HCT116 (cell line): ENCODE results near the gene FAM171A2. TPM values are rescaled to one million over a fixed set of nuclear protein-coding genes. Genes with fewer than 3 reads are reported as not detected.

Source experiments
- ATAC-seq: fragments of 200-7000 bp; cut with Tn5 transposase; 2 replicates; pipeline ENCODE4 v1.9.1; 2020; ENCODE audit warnings: mild to moderate bottlenecking, moderate library complexity
- BruUV-seq: library from RNA; stranded (reverse); fragments of 400-500 nt; replicated peaks from 2 replicates; lab custom pipeline; 2021; lab: Mats Ljungman, UMichigan
- CTCF ChIA-PET: fragments of 300-600 bp; sonication (Branson Sonifier 250); formaldehyde crosslinking; loops from one replicate; lab custom pipeline; 2021; ENCODE audit warnings: antibody characterized with exemption; lab: Charles Lee
- POLR2A ChIA-PET: fragments of 300-600, 350-600 bp; sonication (Branson Sonifier 250); formaldehyde crosslinking; loops from one replicate; lab custom pipeline; 2021; ENCODE audit warnings: antibody characterized with exemption; lab: Charles Lee
- RAD21 ChIA-PET, 2 experiments: fragments of 300-600 bp; sonication (Branson Sonifier 250); formaldehyde crosslinking; loops; one replicate each; lab custom pipeline; 2023; ENCODE audit warnings: low total read pairs in 2 of 2; ENCODE audit not compliant: uncharacterized antibody in 2 of 2, unreplicated experiment in 2 of 2, low non-redundant PET in 1 of 2; lab: Charles Lee
- DNase-seq: peaks from one replicate; pipeline ENCODE4 v3.0.0-alpha.2; 2010; ENCODE audit warnings: low read depth, low spot score
- H2AFZ ChIP-seq: fragments of 200-600 bp; shearing (Covaris generic), sonication (generic); 2 replicates; pipeline ENCODE4 v1.6.1; 2017; ENCODE audit warnings: low read depth, mixed run types, mixed read lengths, antibody characterized with exemption, low read length; ENCODE audit not compliant: poor library complexity, severe bottlenecking
- H3K27ac ChIP-seq: 2 replicates; pipeline ENCODE4 v1.5.1; 2012; ENCODE audit warnings: low read depth, low read length
- H3K27me3 ChIP-seq: fragments of 200-600 bp; sonication (generic); 2 replicates; pipeline ENCODE4 v1.6.1; 2016; ENCODE audit warnings: mixed run types, low read length, mixed read lengths; ENCODE audit not compliant: insufficient read depth
- H3K36me3 ChIP-seq, 2 experiments: fragments of 200-500 bp in 1 of 2; fragments of 200-600 bp in 1 of 2; sonication (Bioruptor generic) in 1 of 2; sonication (generic) in 1 of 2; 2 replicates each; pipeline versions ENCODE4 v1.5.1 to v1.6.1; 2014 to 2016; ENCODE audit warnings: low read length in 2 of 2, inconsistent platforms in 1 of 2, mixed read lengths in 1 of 2, mixed run types in 1 of 2; ENCODE audit not compliant: insufficient read depth in 2 of 2, control insufficient read depth in 1 of 2
- H3K4me1 ChIP-seq, 2 experiments: fragments of 200-600 bp in 1 of 2; sonication (generic) in 1 of 2; 2 replicates each; pipeline versions ENCODE4 v1.5.1 to v1.6.1; 2012 to 2017; ENCODE audit warnings: low read length in 2 of 2, inconsistent platforms in 1 of 2, mild to moderate bottlenecking in 1 of 2, mixed read lengths in 1 of 2, mixed run types in 1 of 2, moderate library complexity in 1 of 2; ENCODE audit not compliant: insufficient read depth in 2 of 2, control insufficient read depth in 1 of 2
- H3K4me2 ChIP-seq: fragments of 200-600 bp; sonication (generic); 2 replicates; pipeline ENCODE4 v1.6.1; 2017; ENCODE audit warnings: mixed run types, low read length, mixed read lengths
- H3K4me3 ChIP-seq, 2 experiments: fragments of 200-600 bp in 1 of 2; sonication (generic) in 1 of 2; replicated peaks in 1 of 2; 2 replicates each; pipeline ENCODE4 v1.5.1; 2011 to 2016; ENCODE audit warnings: low read length in 2 of 2, control low read depth in 1 of 2, low read depth in 1 of 2, mild to moderate bottlenecking in 1 of 2, mixed read lengths in 1 of 2, mixed run types in 1 of 2
- H3K79me2 ChIP-seq: fragments of 200-600 bp; sonication (generic); 2 replicates; pipeline ENCODE4 v1.6.1; 2017; ENCODE audit warnings: mild to moderate bottlenecking, mixed run types, low read length, moderate library complexity, mixed read lengths; ENCODE audit not compliant: insufficient read depth
- H3K9ac ChIP-seq: fragments of 200-600 bp; sonication (generic); 2 replicates; pipeline ENCODE4 v1.6.1; 2016; ENCODE audit warnings: low read length, mixed read lengths
- H3K9me2 ChIP-seq: fragments of 200-600 bp; sonication (generic), shearing (Covaris generic); 2 replicates; pipeline ENCODE4 v1.6.1; 2017; ENCODE audit warnings: mixed run types, mild to moderate bottlenecking, moderate library complexity; ENCODE audit not compliant: insufficient read depth
- H3K9me3 ChIP-seq, 2 experiments: fragments of 200-500 bp in 1 of 2; fragments of 200-600 bp in 1 of 2; sonication (Bioruptor generic) in 1 of 2; sonication (generic) in 1 of 2; 2 replicates each; pipeline ENCODE4 v1.6.1; 2014 to 2017; ENCODE audit warnings: low read length in 2 of 2, mixed read lengths in 2 of 2, inconsistent platforms in 1 of 2, low read depth in 1 of 2, mild to moderate bottlenecking in 1 of 2, mixed run types in 1 of 2, moderate library complexity in 1 of 2; ENCODE audit not compliant: control insufficient read depth in 1 of 2, insufficient read depth in 1 of 2
- H4K20me1 ChIP-seq: fragments of 200-600 bp; sonication (generic), shearing (Covaris generic); 2 replicates; pipeline ENCODE4 v1.6.1; 2017; ENCODE audit warnings: mixed run types, mild to moderate bottlenecking, moderate library complexity; ENCODE audit not compliant: insufficient read depth
- CBX3 ChIP-seq: IDR thresholded peaks from 2 replicates; pipeline ENCODE4 v1.6.1; 2012; ENCODE audit warnings: low read depth
- EGR1 ChIP-seq: IDR thresholded peaks from 2 replicates; pipeline ENCODE4 v1.6.1; 2012; ENCODE audit warnings: low read depth
- EZH2 ChIP-seq: fragments of 200-600 bp; sonication (generic); IDR thresholded peaks from 2 replicates; pipeline ENCODE4 v1.6.1; 2017; ENCODE audit warnings: antibody characterized with exemption, mixed run types
- FOSL1 ChIP-seq: IDR thresholded peaks from 2 replicates; pipeline ENCODE4 v1.6.1; 2012; ENCODE audit warnings: low read depth
- MAX ChIP-seq: IDR thresholded peaks from 2 replicates; pipeline ENCODE4 v1.6.1; 2012
- POLR2A ChIP-seq: IDR thresholded peaks from 2 replicates; pipeline ENCODE4 v1.7.0; 2011; ENCODE audit warnings: borderline replicate concordance; ENCODE audit not compliant: insufficient read depth, insufficient read length; ENCODE audit errors: extremely low read depth
- POLR2AphosphoS5 ChIP-seq: IDR thresholded peaks from 2 replicates; pipeline ENCODE4 v1.6.1; 2011; ENCODE audit warnings: mild to moderate bottlenecking, low read depth, low read length, moderate library complexity
- RAD21 ChIP-seq: IDR thresholded peaks from 2 replicates; pipeline ENCODE4 v1.6.1; 2012; ENCODE audit warnings: low read depth, mild to moderate bottlenecking
- REST ChIP-seq: IDR thresholded peaks from 2 replicates; pipeline ENCODE4 v1.6.1; 2012; ENCODE audit warnings: low read depth
- SIN3A ChIP-seq: IDR thresholded peaks from 2 replicates; pipeline ENCODE4 v1.6.1; 2012; ENCODE audit warnings: low read depth
- SP1 ChIP-seq: IDR thresholded peaks from 2 replicates; pipeline ENCODE4 v1.6.1; 2012; ENCODE audit warnings: low read depth
- SRF ChIP-seq: IDR thresholded peaks from 2 replicates; pipeline ENCODE4 v1.6.1; 2012; ENCODE audit warnings: low read depth
- TCF7L2 ChIP-seq: IDR thresholded peaks from 2 replicates; pipeline ENCODE4 v1.7.0; 2011; ENCODE audit warnings: borderline replicate concordance, inconsistent platforms; ENCODE audit not compliant: insufficient read depth, insufficient read length; ENCODE audit errors: extremely low read depth
- YY1 ChIP-seq: IDR thresholded peaks from 2 replicates; pipeline ENCODE4 v1.6.1; 2011; ENCODE audit warnings: low read length, low read depth, moderate library complexity, mild to moderate bottlenecking; ENCODE audit not compliant: insufficient replicate concordance; ENCODE audit errors: extremely low read depth
- ZBTB33 ChIP-seq: IDR thresholded peaks from 2 replicates; pipeline ENCODE4 v1.6.1; 2011; ENCODE audit warnings: mild to moderate bottlenecking, low read length, moderate library complexity; ENCODE audit not compliant: insufficient replicate concordance; ENCODE audit errors: extremely low read depth
- ZFX ChIP-seq: fragments of 450-650 bp; IDR thresholded peaks from 2 replicates; pipeline ENCODE4 v1.6.1; 2017
- ZNF274 ChIP-seq: fragments of 200-500 bp; sonication (Bioruptor generic); IDR thresholded peaks from 2 replicates; pipeline ENCODE4 v1.6.1; 2014; ENCODE audit warnings: mild to moderate bottlenecking, low read depth, low read length, inconsistent platforms
- intact Hi-C: fragments of 100-400 bp; cut with micrococcal nuclease; formaldehyde crosslinking; loops from 2 replicates; pipeline ENCODE4 v1.10.0; 2022
- total RNA-seq: library from RNA; stranded (reverse); gene quantifications from one replicate; pipeline ENCODE4 v1.2.1, GENCODE V29; 2021; ENCODE audit not compliant: unreplicated experiment

Gene FAM171A2
- total RNA-seq, 1 experiment from 2014 or later = 18.0 TPM

GRCh38 chr17:44383363-44383762 is 19.7 kb upstream of the FAM171A2 start:
- no TSS peak for BruUV-seq
- intact Hi-C loops = no loop called here
- Histone ChIP-seq H3K9me2 (no peaks in the 10 kb centered on the region), H3K79me2 (no peaks in the 10 kb centered on the region), H3K27me3 (no peaks in the 10 kb centered on the region), H3K9me3 (no peaks in the 10 kb centered on the region), H4K20me1 (no peaks in the 10 kb centered on the region), H2AFZ (no peak overlapping the region), H3K27ac (no peak overlapping the region), H3K36me3 (no peaks in the 10 kb centered on the region), H3K4me1 (peaks cover 4 to 18% of the 10 kb centered on the region in 2 experiments; a peak in 3 of 4 replicates), H3K9ac (no peak overlapping the region), H3K4me2 (no peak overlapping the region), H3K4me3 (no peak overlapping the region)
- no peak for ATAC-seq
- RAD21 ChIA-PET = no interaction called here
- DNase-seq = no peak
- CTCF ChIA-PET = no interaction called here
- POLR2A ChIA-PET = no interaction called here
- TF ChIP-seq ZFX = no peak
- no peak for TF ChIP-seq YY1
- TF ChIP-seq MAX = no peak
- TF ChIP-seq POLR2A = no peak
- TF ChIP-seq TCF7L2 = no peak
- TF ChIP-seq SRF = no peak
- no peak for TF ChIP-seq SP1
- no peak for TF ChIP-seq EZH2
- no peak for TF ChIP-seq POLR2AphosphoS5
- no peak for TF ChIP-seq RAD21
- TF ChIP-seq ZBTB33 = no peak
- TF ChIP-seq SIN3A = no peak
- TF ChIP-seq EGR1 = no peak
- no peak for TF ChIP-seq ZNF274
- no peak for TF ChIP-seq FOSL1
- no peak for TF ChIP-seq CBX3
- no peak for TF ChIP-seq REST
